GM18505 (cell line): Measurements from ENCODE around the gene KCTD7.
"Not testable (repeated sequence)": the region's sequence is repeated elsewhere in the genome, so short reads cannot be mapped to it uniquely, and the experiment has no call there.

Experiments
- ATAC-seq: cut with Tn5 transposase; IDR thresholded peaks from one replicate; pipeline ENCODE4 v1.9.1; 2021; ENCODE audit not compliant: unreplicated experiment
- POLR2A ChIP-seq: IDR thresholded peaks from 4 replicates; pipeline ENCODE4 v1.6.1; 2011; ENCODE audit warnings: borderline replicate concordance; ENCODE audit not compliant: insufficient read depth, insufficient read length; ENCODE audit errors: extremely low read depth

Gene KCTD7

DNA sequence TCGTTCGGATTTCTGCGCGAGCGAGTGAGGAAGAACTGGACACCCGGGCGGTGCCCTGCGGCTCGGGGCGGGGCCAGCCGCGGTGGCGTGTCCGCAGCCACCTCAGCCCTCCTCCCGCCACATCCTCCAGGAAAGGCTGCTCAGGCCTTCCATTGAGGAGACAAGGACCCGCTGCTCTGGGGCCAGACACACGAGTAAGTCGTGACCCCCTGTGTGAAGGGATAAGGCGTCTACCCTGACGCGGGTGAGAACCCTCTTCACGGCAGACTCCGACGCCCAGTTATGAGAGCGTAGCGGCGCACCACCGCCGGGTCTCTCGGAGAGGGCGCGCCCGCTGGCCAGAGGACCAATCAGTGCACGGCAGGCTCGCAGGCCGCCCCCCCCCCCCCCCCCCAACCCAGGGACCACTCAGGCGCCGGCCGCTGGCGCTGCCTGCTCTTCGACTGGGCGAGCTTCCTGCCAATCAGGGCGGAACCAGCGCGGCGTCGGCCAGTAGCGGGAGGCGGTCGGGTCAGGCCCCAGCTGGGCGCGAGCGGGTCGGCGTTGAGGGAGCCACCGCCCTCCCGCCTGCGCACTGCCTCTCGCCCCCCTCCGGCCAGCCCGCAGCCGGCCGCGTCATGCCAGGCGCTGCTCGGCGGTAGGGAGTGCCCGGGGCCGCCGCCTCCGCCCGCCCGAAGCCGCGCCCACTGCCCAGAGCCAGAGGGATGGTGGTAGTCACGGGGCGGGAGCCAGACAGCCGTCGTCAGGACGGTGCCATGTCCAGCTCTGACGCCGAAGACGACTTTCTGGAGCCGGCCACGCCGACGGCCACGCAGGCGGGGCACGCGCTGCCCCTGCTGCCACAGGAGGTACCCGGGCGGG, at the start of gene KCTD7:
Gene KCTD7 (plus strand): TSS at position 521 of the 861 bp plus-strand sequence. CDS start 184 bp downstream, at position 705.
- ATAC-seq, result peak; percentile 91
- TF ChIP-seq POLR2A, result peak; percentile 98

DNA sequence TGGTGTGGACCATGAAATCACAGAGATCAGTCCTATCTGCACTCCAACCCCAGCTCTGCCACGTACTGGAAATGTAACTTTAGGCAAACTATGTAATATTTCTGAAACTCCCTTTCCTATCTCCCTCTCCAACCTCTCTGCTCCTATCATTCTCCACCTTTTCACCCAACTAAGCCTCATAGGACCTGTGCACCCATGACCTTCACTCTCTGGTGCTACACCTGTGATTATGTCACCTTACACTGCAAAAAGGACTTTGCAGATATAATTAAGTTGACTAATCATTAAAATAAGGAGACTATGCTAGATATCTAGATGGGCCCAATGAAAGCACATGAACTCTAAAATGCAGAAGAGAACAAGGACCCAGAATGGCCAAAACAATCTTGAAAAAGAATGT, 48.3 kb upstream of the KCTD7 start:
- ATAC-seq, result not testable (repeated sequence)

DNA sequence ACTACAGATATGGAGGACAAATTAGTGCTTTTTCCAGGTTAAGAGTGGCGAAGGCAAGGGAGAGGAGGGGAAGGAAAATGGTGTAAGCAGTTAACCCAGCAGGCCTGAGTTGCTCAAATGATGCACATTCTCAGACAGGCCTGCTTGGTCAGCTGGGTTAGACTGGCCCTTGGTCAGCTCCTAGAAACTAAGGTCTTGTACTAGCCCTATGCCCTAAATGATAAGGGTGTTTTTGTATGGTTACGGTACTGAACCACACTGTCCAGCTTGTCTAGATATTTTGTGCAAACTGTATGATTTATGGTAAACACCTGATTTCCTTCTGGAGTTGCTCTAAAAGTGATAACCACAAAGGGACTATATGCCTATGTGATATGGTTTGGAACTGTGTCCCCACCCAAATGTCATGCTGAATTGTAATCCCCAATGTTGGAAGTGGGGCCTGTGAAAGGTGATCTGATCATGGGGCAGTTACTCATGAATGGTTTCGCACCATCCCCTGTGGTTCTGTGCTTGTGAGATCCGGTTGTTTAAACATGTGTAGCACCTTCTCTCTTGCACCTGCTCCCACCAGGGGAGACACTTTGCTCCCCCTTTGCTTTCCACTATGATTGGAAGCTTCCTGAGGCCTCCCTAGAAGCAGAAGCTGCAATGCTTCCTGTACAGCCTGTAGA, 45.7 kb upstream of the KCTD7 start:
- not testable (repeated sequence) for ATAC-seq

DNA sequence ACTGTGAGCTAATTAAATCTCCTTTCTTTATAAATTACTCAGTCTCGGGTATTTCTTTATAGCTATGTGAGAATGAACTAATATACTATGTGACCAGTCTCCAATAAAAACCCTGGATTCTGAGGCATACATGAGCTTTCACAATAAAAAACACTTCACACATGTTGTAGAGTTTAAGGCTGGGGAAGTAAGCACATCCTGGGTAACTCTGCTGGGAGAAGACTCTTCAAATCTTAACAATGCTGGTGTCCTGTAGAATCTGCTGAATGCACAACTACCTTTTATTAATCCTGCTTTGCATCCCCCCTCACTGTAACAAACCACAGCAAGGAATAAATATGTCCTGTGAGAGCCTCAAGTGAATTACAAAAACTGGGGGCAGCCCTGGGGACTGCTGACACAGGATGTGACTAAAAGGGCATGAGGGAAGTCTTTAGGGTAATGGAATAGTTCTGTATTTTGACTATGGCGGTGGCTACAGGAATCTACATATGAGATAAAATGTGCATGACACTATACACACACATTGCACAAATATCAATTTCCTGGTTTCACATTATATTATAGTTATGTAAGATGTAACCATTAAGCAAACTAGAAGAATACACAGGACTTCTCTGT, 45.1 kb upstream of the KCTD7 start:
- TF ChIP-seq POLR2A, result no peak
- ATAC-seq, result no peak

DNA sequence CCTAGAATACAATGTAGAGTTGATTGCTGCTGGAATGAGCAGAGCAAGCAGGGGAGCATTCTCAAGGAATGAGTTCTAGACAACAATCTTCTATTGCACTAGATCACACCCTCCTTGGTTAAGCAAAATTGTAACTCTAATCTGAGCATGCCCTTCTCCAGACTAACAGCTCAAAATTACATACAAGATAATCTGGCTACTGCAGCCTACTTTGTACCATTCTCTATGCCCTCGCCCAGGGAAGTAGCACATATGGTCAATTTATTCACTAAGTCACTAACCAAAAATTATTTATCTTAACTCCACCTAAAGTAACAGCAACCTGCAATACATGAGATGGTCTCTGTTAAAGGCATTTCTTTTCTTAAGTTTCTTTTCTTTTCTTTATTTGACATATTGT, 42.5 kb upstream of the KCTD7 start:
- no peak for TF ChIP-seq POLR2A
- ATAC-seq, result no peak

DNA sequence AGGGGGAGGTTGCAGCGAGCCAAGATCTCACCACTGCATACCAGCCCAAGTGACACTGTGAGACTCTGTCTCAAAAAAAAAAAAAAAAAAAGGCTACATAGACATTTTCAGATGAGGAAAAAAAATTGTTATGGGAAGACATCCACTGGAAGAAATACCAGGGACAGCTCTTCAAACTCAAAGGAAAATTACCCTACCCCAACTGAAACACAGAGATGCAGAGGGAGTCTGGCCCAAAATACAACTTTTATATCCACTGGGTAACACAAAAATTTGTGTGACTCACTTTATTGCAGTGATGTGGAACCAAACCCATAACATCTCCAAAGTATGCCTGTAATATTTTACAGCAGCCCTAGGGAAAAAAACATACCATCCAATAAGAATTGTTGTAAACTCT, 40.5 kb upstream of the KCTD7 start:
- ATAC-seq, result not testable (repeated sequence)

GRCh38 chr7:66588856-66589570, 39.7 kb upstream of the KCTD7 start:
- ATAC-seq, result not testable (repeated sequence)

DNA sequence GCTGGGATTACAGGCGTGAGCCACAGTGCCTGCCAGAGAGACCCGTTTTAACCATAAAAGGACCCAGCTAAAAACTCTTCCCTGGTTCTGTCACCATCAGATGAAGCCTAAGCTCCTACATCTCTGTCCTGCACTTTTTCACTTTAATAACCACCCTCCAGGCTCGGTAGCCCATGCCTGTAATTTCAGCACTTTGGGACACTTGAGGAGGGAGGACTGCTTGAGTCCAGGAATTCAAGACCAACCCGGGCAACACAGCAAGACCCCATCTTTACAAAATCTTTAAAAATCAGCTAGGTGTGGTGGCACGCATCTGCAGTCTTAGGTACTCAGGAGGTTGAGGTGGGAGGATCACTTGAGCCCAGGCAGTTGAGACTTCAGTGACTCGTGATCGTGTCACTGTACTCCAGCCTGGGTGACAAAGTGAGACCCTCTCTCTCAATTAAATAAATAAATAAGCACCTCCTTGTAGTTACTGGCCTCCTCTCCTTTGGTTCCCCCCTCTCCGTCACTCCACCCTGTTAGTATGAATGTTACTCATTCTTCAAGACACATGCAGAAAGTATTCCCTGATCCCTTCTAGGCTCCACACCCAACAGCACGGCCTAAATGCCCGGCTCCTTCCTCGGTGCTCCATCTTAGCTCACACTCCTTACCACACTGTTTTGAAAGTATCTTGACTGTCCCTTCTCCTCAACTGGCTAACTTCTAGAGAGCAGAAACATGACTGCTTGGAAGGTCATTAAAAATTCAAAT, 38.2 kb upstream of the KCTD7 start:
- not testable (repeated sequence) for ATAC-seq

DNA sequence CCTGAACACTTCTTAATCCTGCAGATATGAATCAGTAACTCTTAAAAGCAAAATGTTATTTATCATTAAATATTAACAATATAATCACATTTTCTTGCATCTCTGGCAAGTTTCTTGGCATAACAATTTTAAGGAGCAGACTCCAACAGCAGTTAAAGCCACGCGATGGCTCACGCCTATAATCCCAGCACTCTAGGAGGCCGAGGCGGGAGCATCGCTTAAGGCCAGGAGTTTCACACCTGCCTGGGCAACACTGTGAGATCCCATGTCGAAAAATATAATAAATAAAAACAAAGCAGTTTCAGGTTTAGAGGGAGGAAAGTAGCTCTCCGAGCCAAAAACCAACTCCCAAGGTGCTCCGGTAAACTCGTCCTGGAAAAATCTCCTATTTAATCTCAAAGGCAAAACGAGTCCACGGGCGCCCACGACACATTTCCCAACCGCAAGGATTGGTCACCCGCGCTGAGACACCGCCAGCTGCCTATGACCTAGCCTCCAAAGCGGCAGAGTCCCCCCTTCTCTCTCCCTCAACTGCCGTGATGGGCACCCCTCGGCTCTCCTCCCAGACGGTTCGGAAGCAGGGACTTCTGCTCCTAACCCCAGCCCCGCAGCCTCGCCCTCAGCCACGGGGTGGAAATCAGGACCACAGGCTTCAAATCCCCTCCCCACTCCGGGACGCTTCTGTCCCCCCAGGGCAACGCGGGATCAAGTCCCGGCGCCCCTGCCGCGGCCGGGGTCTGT, 37.5 kb upstream of the KCTD7 start:
- peak; percentile 12 for ATAC-seq

DNA sequence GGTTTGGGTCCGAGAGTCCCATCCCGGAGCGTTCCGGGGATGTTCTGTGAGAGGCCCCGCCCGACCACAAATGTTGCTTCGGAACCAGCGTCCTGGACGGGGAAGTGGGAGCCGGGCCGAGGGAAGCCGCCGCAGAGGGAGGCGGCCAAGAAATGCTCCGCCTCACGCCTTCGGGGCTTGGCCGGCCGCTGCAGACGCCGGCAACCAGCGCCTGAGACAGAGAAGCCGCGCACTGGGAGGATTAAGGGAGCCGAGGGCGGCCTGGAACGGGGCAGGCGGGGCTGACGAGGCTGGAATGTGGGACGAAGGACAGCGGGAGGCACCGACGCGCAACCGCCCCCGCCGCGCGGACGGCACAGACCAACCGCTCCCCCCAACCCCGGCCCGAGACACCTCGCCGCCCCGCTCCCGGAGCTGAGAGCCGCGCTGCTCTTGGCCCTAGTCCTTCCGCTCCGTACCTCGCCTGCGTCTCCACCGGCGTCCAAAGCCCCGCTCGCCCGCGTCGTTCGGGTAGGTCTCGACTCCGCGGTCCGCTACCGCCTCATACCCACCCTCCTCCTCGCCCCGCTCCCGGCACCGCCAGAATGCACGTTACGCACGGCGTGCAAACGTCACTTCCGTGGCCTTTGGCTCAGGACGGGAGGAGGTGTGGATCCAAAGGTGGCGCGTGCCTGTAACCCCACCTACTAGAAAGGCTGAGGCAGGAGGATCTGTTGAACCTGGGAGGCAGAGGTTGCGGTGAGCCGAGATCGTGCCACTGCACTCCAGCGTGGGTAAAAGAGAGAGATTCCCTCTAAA, 36.7 kb upstream of the KCTD7 start:
- peak; percentile 96 for ATAC-seq

DNA sequence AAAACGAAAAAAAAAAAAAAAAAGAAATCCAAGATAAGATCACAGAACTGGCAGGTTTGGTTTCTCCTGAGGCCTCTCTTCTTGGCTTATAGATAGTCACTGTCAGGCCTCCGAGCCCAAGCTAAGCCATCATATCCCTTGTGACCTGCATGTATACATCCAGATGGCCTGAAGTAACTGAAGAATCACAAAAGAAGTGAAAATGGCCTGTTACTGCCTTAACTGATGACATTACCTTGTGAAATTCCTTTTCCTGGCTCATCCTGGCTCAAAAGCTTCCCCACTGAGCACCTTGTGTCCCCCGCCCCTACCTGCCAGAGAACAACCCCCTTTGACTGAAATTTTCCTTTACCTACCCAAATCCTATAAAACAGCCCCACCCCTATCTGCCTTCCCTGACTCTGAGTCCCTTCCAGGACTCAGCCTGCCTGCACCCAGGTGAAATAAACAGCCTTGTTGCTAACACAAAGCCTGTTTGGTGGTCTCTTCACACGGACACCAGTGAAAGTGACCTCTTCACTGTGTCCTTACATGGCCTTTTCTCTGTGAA, 36.0 kb upstream of the KCTD7 start:
- ATAC-seq, result peak; percentile 6

More for the DNA sequence above, 36.7 kb upstream of the KCTD7 start:
- peak; percentile 93 for TF ChIP-seq POLR2A

DNA sequence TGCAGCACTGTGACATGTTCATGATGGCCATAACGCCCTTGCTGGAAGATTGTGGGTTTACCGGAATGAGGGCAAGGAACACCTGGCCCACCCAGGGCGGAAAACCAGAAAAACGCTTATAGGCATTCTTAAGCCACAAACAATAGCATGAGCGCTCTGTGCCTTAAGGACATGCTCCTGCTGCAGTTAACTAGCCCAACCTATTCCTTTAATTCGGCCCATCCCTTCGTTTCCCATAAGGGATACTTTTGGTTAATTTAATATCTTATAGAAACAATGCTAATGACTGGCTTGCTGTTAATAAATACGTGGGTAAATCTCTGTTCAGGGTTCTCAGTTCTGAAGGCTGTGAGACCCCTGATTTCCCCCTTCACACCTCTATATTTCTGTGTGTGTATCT, 34.6 kb upstream of the KCTD7 start:
- ATAC-seq, result not testable (repeated sequence)
